ENCODE data around the gene CELF1. TPM values are rescaled to one million over a fixed set of nuclear protein-coding genes. Genes with fewer than 3 reads are reported as not detected.
A peak's percentile ranks its signal among the peaks of the same experiment; 100 is the strongest.
"Not testable (repeated sequence)": the region's sequence is repeated elsewhere in the genome, so short reads cannot be mapped to it uniquely, and the experiment has no call there.

CELF1 gene
- total RNA-seq, 1 donor from 2014 or later = 78.4 TPM

- ATAC-seq (no peak), DNase-seq (ENCODE audit: low spot score) (no peak)
Measured at GRCh38 chr11:47577460-47578041, 24.6 kb upstream of the CELF1 start.

- DNase-seq (ENCODE audit: low spot score) (peak; percentile 60), ATAC-seq (peak; percentile 73)
Measured at GRCh38 chr11:47573321-47573720, 20.4 kb upstream of the CELF1 start.

- peak; percentile 72 for DNase-seq (ENCODE audit: low spot score)
- peak; percentile 91 for ATAC-seq
Measured at GRCh38 chr11:47572715-47573255, 19.9 kb upstream of the CELF1 start.

- ATAC-seq (no peak), DNase-seq (ENCODE audit: low spot score) (no peak)
Measured at GRCh38 chr11:47571895-47572294, 19.0 kb upstream of the CELF1 start.

GRCh38 chr11:47571357-47571729 is 18.4 kb upstream of the CELF1 start:
- no peak for DNase-seq (ENCODE audit: low spot score)
- no peak for ATAC-seq

- DNase-seq (ENCODE audit: low spot score) (no peak), ATAC-seq (no peak)
Measured at GRCh38 chr11:47570651-47571356, 17.9 kb upstream of the CELF1 start.

GRCh38 chr11:47569646-47570045 is 16.7 kb upstream of the CELF1 start:
- DNase-seq (ENCODE audit: low spot score) = no peak

GRCh38 chr11:47566149-47566698 is 13.3 kb upstream of the CELF1 start:
- peak; percentile 51 for ATAC-seq
- no peak for DNase-seq (ENCODE audit: low spot score)

More at GRCh38 chr11:47569646-47570045, 16.7 kb upstream of the CELF1 start:
- ATAC-seq = no peak

- peak; percentile 93 for ATAC-seq
- DNase-seq (ENCODE audit: low spot score) = peak; percentile 80
Measured at GRCh38 chr11:47565340-47566148, 12.6 kb upstream of the CELF1 start, which contains the start of gene PTPMT1. Gene PTPMT1, plus strand, starts transcription at chr11:47565599. Its CDS starts 24 bp downstream, at chr11:47565623.

- DNase-seq (ENCODE audit: low spot score) (no peak), ATAC-seq (peak; percentile 31)
Measured at GRCh38 chr11:47564933-47565339, 12.0 kb upstream of the CELF1 start.

GRCh38 chr11:47564366-47564765 is 11.4 kb upstream of the CELF1 start:
- DNase-seq (ENCODE audit: low spot score); ATAC-seq: not testable (repeated sequence)

- DNase-seq (ENCODE audit: low spot score); ATAC-seq: not testable (repeated sequence)
Measured at GRCh38 chr11:47562393-47562792, 9.5 kb upstream of the CELF1 start.

GRCh38 chr11:47560426-47560825 is 7.5 kb upstream of the CELF1 start:
- no peak for ATAC-seq
- no peak for DNase-seq (ENCODE audit: low spot score)

- ATAC-seq (no peak), DNase-seq (ENCODE audit: low spot score) (no peak)
Measured at GRCh38 chr11:47558695-47559094, 5.8 kb upstream of the CELF1 start.

GRCh38 chr11:47557004-47557403 is 4.1 kb upstream of the CELF1 start:
- ATAC-seq; DNase-seq (ENCODE audit: low spot score): not testable (repeated sequence)

GRCh38 chr11:47553406-47553743 is 443 bp upstream of the CELF1 start:
- ATAC-seq (peak; percentile 16), DNase-seq (ENCODE audit: low spot score) (no peak)

GRCh38 chr11:47552056-47552565 is 821 bp downstream of the CELF1 start:
- peak; percentile 60 for DNase-seq (ENCODE audit: low spot score)
- ATAC-seq = peak; percentile 23

GRCh38 chr11:47551086-47551485 is 1.8 kb downstream of the CELF1 start:
- no peak for ATAC-seq
- DNase-seq (ENCODE audit: low spot score) = no peak

- DNase-seq (ENCODE audit: low spot score) = no peak
- peak; percentile 22 for ATAC-seq
Measured at GRCh38 chr11:47550288-47551047, 2.5 kb downstream of the CELF1 start.

GRCh38 chr11:47546274-47546673 is 6.7 kb downstream of the CELF1 start:
- ATAC-seq; DNase-seq (ENCODE audit: low spot score): not testable (repeated sequence)
